HepG2 (cell line): ENCODE results near the gene BCAS4. TPM values are rescaled to one million over a fixed set of nuclear protein-coding genes. Genes with fewer than 3 reads are reported as not detected.

ENCODE experiments used
- ATAC-seq: fragments of 200-7000 bp; cut with Tn5 transposase; 3 replicates; pipeline ENCODE4 v1.9.1; 2020; ENCODE audit warnings: mild to moderate bottlenecking, moderate library complexity
- BruUV-seq: library from RNA; stranded (reverse); fragments of 400-500 nt; replicated peaks from 2 replicates; lab custom pipeline; 2021; lab: Mats Ljungman, UMichigan
- CTCF ChIA-PET: fragments of 300-600 bp; formaldehyde crosslinking; extraction: SDS; loops from one replicate; lab custom pipeline; 2021; ENCODE audit warnings: low total read pairs, inconsistent platforms, low intra/inter-chr PET ratio; lab: Yijun Ruan, JAX
- POLR2A ChIA-PET: fragments of 350-600 bp; sonication (Branson Sonifier 250); formaldehyde crosslinking; loops from one replicate; lab custom pipeline; 2020; ENCODE audit warnings: antibody characterized with exemption, inconsistent platforms; lab: Yijun Ruan, JAX
- DNase-seq: peaks from one replicate; pipeline ENCODE4 v3.0.0-alpha.2; 2015; ENCODE audit warnings: low spot score
- FAIRE-seq: peaks from 3 replicates; lab custom pipeline; 2011; peaks lifted over from hg19 to GRCh38; lab: Jason Lieb, UNC
- H2AFZ ChIP-seq: one replicate; pipeline ENCODE4 v1.6.1; 2011; ENCODE audit warnings: low read length, inconsistent platforms
- H3K27ac ChIP-seq: fragments of 300-600 bp; 3 replicates; pipeline ENCODE4 v1.8.0; 2011; ENCODE audit warnings: mixed run types, mild to moderate bottlenecking, mixed read lengths, low read length, inconsistent platforms; ENCODE audit not compliant: insufficient read depth; ENCODE audit errors: extremely low read length
- H3K27me3 ChIP-seq, 2 experiments: fragments of 200-600 bp in 1 of 2; 2 replicates in 1 of 2; 3 replicates in 1 of 2; pipeline versions ENCODE4 v1.6.0 to v1.8.0; 2011; ENCODE audit warnings: low read length in 2 of 2, mild to moderate bottlenecking in 2 of 2, moderate library complexity in 2 of 2, inconsistent platforms in 1 of 2; ENCODE audit not compliant: insufficient read depth in 2 of 2, control insufficient read depth in 1 of 2
- H3K36me3 ChIP-seq, 2 experiments: fragments of 200-600 bp in 1 of 2; replicated peaks in 1 of 2; 2 replicates in 1 of 2; 3 replicates in 1 of 2; pipeline versions ENCODE4 v1.5.1 to v1.8.0; 2011; ENCODE audit warnings: low read length in 2 of 2, inconsistent platforms in 1 of 2; ENCODE audit not compliant: insufficient read depth in 2 of 2, control insufficient read depth in 1 of 2
- H3K4me1 ChIP-seq: 2 replicates; pipeline ENCODE4 v1.5.1; 2012; ENCODE audit warnings: low read length, inconsistent platforms; ENCODE audit not compliant: insufficient read depth
- H3K4me2 ChIP-seq: 2 replicates; pipeline ENCODE4 v1.6.0; 2011; ENCODE audit warnings: low read depth, low read length, inconsistent platforms
- H3K4me3 ChIP-seq, 3 experiments: fragments of 200-600 bp in 1 of 3; sonication (generic), shearing (Covaris generic) in 1 of 3; replicated peaks in 1 of 3; 2 replicates each; pipeline ENCODE4 v1.5.1; 2011 to 2016; ENCODE audit warnings: low read length in 3 of 3, inconsistent platforms in 2 of 3, low read depth in 2 of 3, mild to moderate bottlenecking in 2 of 3, control low read depth in 1 of 3, mixed read lengths in 1 of 3; ENCODE audit not compliant: insufficient read depth in 1 of 3
- H3K79me2 ChIP-seq: one replicate; pipeline ENCODE4 v1.6.1; 2011; ENCODE audit warnings: low read length, inconsistent platforms; ENCODE audit not compliant: insufficient read depth
- H3K9ac ChIP-seq: 2 replicates; pipeline ENCODE4 v1.6.0; 2011; ENCODE audit warnings: mild to moderate bottlenecking, low read depth, low read length, inconsistent platforms; ENCODE audit not compliant: insufficient read depth
- H3K9me3 ChIP-seq: 2 replicates; pipeline ENCODE4 v1.5.1; 2012; ENCODE audit warnings: mild to moderate bottlenecking, low read length
- H4K20me1 ChIP-seq: 2 replicates; pipeline ENCODE4 v1.6.0; 2011; ENCODE audit warnings: inconsistent platforms, mild to moderate bottlenecking, low read length, moderate library complexity; ENCODE audit not compliant: insufficient read depth
- CC2D1A ChIP-seq: sonication (generic); formaldehyde crosslinking; IDR thresholded peaks from 2 replicates; pipeline ENCODE4 v1.8.1; 2023; ENCODE audit warnings: mild to moderate bottlenecking, missing genetic modification reagents
- DNMT3B ChIP-seq: conservative IDR thresholded peaks from 2 replicates; pipeline ENCODE4 v1.6.1; 2016; ENCODE audit warnings: missing biosample characterization, control low read depth
- MAF1 ChIP-seq: sonication (generic); formaldehyde crosslinking; IDR thresholded peaks from 2 replicates; pipeline ENCODE4 v1.5.0; 2020; ENCODE audit warnings: missing genetic modification reagents, borderline replicate concordance
- NCOA2 ChIP-seq: sonication (generic); formaldehyde crosslinking; IDR thresholded peaks from 2 replicates; pipeline ENCODE4 v1.8.0; 2022; ENCODE audit warnings: inconsistent platforms
- PHF5A ChIP-seq: IDR thresholded peaks from one replicate; pipeline ENCODE4 v1.6.1; 2018; ENCODE audit warnings: low read depth, missing genetic modification reagents; ENCODE audit not compliant: unreplicated experiment
- RFXANK ChIP-seq: IDR thresholded peaks from 2 replicates; pipeline ENCODE4 v1.6.1; 2016
- SRY ChIP-seq: sonication (generic); formaldehyde crosslinking; IDR thresholded peaks from 2 replicates; pipeline ENCODE4 v1.8.0; 2022; ENCODE audit warnings: mild to moderate bottlenecking, missing genetic modification reagents
- TCF7 ChIP-seq: sonication (generic); IDR thresholded peaks from 2 replicates; pipeline ENCODE4 v1.6.1; 2016; ENCODE audit warnings: antibody characterized with exemption, low read depth
- ZBTB7B ChIP-seq: sonication (generic); formaldehyde crosslinking; IDR thresholded peaks from 2 replicates; pipeline ENCODE4 v1.4.0; 2020; ENCODE audit warnings: missing genetic modification reagents
- ZFP1 ChIP-seq: IDR thresholded peaks from 2 replicates; pipeline ENCODE4 v1.6.1; 2016
- ZNF138 ChIP-seq: sonication (generic); formaldehyde crosslinking; IDR thresholded peaks from 2 replicates; pipeline ENCODE4 v1.5.0; 2020; ENCODE audit warnings: mild to moderate bottlenecking, low read depth, missing genetic modification reagents
- ZNF296 ChIP-seq: sonication (generic); formaldehyde crosslinking; conservative IDR thresholded peaks from 2 replicates; pipeline ENCODE4 v1.5.0; 2020; ENCODE audit warnings: mild to moderate bottlenecking, missing genetic modification reagents
- ZNF350 ChIP-seq: sonication (generic); formaldehyde crosslinking; IDR thresholded peaks from 2 replicates; pipeline ENCODE4 v1.4.0; 2020; ENCODE audit warnings: mild to moderate bottlenecking, low read depth, missing genetic modification reagents, borderline replicate concordance
- ZNF367 ChIP-seq: sonication (generic); formaldehyde crosslinking; IDR thresholded peaks from 2 replicates; pipeline ENCODE4 v1.4.0; 2020; ENCODE audit warnings: missing genetic modification reagents, borderline replicate concordance
- ZNF552 ChIP-seq: sonication (generic); formaldehyde crosslinking; IDR thresholded peaks from 2 replicates; pipeline ENCODE4 v1.9.0; 2022; ENCODE audit warnings: missing genetic modification reagents, mild to moderate bottlenecking, borderline replicate concordance
- ZSCAN21 ChIP-seq: sonication (generic); formaldehyde crosslinking; IDR thresholded peaks from 2 replicates; pipeline ENCODE4 v1.8.0; 2022; ENCODE audit warnings: mild to moderate bottlenecking, missing genetic modification reagents, moderate library complexity, borderline replicate concordance
- ZXDC ChIP-seq: sonication (generic); formaldehyde crosslinking; IDR thresholded peaks from 2 replicates; pipeline ENCODE4 v1.5.0; 2020; ENCODE audit warnings: mild to moderate bottlenecking, missing genetic modification reagents
- WGBS: methylation state at CpG from one replicate; pipeline ENCODE4 v1.1.6; 2017; ENCODE audit warnings: low lambda C conversion rate; 5-methylcytosine and 5-hydroxymethylcytosine counted together
- in situ Hi-C: cut with HindIII; loops from 2 replicates; pipeline ENCODE4 v1.10.0; 2017; ENCODE audit warnings: low pct_unique_long_range_greater_than_20kb; ENCODE audit not compliant: extremely low pct_ligation_motif_present
- intact Hi-C: fragments of 100-400 bp; cut with micrococcal nuclease; formaldehyde crosslinking; loops from one replicate; pipeline ENCODE4 v1.10.0; 2022; ENCODE audit not compliant: unreplicated experiment
- polyA plus RNA-seq, 8 experiments: library from polyadenylated mRNA; depleted of rRNA in 3 of 8; stranded (reverse) in 7 of 8; unstranded in 1 of 8; fragments of >200 nt; fragmentation: Illumina TruSeq in 4 of 8; extraction: Trizol in 4 of 8; gene quantifications; 2 replicates each; pipeline versions ENCODE4 v1.2.1 to v1.2.3, GENCODE V29; 2011 to 2016; ENCODE audit warnings: low read depth in 4 of 8, missing spikeins in 1 of 8, mixed read lengths in 1 of 8; ENCODE audit not compliant: insufficient read depth in 1 of 8
- total RNA-seq, 5 experiments: library from RNA; depleted of rRNA; stranded (reverse); fragments of >200 nt; fragmentation: Illumina TruSeq; extraction: Trizol; gene quantifications; 2 replicates each; pipeline ENCODE4 v1.2.3, GENCODE V29; 2016; ENCODE audit warnings: low read depth in 1 of 5
- TF ChIP-seq, protein P1 (sequence below): sonication (generic); formaldehyde crosslinking; IDR thresholded peaks from 2 replicates; pipeline ENCODE4 v1.4.0; 2020; ENCODE audit warnings: mild to moderate bottlenecking, missing genetic modification reagents
- TF ChIP-seq, protein P2 (sequence below): sonication (generic); formaldehyde crosslinking; IDR thresholded peaks from 2 replicates; pipeline ENCODE4 v1.4.0; 2020; ENCODE audit warnings: mild to moderate bottlenecking, low read depth, missing genetic modification reagents

The BCAS4 gene
- total and polyA plus RNA-seq, 2 of the 13 experiments (the other 11 are each of a cell fraction or from before 2014, with no cell fraction given) = 7.2 to 8.0 TPM

DNA sequence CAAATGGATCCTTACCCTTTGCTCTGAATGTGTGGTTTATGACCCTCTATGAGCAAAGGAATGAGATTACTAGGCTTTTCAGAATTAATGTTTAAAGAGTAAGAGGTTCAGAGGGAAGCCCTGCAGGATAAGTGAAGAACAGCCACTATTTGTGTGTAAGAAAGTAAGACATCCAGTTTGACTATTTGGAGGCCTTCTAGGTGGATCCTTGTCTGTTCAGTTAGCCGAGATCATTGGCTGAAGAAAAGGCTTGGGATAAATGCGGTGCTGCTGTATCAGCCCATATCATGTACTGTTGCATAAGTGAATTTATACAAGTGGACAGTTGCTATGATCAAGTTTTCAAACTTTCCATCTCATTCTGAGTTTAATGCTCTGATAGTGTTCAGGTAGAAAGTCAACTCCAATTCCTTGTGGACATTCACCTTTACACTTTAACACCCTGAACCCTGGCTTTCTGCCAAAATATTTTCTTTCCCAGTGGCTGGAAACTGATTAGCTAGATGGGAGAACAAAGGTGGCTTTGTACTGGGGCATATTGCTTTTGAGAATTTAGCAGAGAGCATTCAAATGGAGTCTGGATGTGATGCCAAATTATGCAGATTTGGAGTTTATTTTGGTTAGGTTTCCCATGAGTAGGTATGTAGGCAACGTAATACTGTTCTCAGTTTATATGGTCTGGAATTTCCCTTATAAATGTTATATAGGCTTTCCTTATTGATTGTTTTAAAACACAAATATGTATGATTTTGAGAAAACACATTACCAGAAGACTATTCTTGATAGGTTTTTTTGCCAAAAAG is 48.5 kb upstream of the BCAS4 start:
- CTCF ChIA-PET = no interaction called here
- no peak for TF ChIP-seq ZNF138 (CRISPR knock-in tag)
- TF ChIP-seq CC2D1A (CRISPR knock-in tag) = peak; percentile 95; the same call in 1 of the 2 replicates
- 0 out of 2 replicates have a peak, but pooled peaks have one; percentile 64 for TF ChIP-seq DNMT3B (CRISPR knock-in tag)
- TF ChIP-seq NCOA2 = peak; percentile 89
- TF ChIP-seq ZSCAN21 (CRISPR knock-in tag) = no peak
- no peak for TF ChIP-seq ZFP1 (CRISPR knock-in tag)
- no peak for TF ChIP-seq ZNF367 (CRISPR knock-in tag)
- TF ChIP-seq, protein P1, sequence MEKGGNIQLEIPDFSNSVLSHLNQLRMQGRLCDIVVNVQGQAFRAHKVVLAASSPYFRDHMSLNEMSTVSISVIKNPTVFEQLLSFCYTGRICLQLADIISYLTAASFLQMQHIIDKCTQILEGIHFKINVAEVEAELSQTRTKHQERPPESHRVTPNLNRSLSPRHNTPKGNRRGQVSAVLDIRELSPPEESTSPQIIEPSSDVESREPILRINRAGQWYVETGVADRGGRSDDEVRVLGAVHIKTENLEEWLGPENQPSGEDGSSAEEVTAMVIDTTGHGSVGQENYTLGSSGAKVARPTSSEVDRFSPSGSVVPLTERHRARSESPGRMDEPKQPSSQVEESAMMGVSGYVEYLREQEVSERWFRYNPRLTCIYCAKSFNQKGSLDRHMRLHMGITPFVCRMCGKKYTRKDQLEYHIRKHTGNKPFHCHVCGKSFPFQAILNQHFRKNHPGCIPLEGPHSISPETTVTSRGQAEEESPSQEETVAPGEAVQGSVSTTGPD (CRISPR knock-in tag) = no peak
- no peak for TF ChIP-seq RFXANK
- TF ChIP-seq TCF7 = 0 out of 2 replicates have a peak, but pooled peaks have one; percentile 26
- TF ChIP-seq PHF5A (CRISPR knock-in tag) = peak; percentile 81
- no peak for TF ChIP-seq MAF1 (CRISPR knock-in tag)
- TF ChIP-seq, protein P2, sequence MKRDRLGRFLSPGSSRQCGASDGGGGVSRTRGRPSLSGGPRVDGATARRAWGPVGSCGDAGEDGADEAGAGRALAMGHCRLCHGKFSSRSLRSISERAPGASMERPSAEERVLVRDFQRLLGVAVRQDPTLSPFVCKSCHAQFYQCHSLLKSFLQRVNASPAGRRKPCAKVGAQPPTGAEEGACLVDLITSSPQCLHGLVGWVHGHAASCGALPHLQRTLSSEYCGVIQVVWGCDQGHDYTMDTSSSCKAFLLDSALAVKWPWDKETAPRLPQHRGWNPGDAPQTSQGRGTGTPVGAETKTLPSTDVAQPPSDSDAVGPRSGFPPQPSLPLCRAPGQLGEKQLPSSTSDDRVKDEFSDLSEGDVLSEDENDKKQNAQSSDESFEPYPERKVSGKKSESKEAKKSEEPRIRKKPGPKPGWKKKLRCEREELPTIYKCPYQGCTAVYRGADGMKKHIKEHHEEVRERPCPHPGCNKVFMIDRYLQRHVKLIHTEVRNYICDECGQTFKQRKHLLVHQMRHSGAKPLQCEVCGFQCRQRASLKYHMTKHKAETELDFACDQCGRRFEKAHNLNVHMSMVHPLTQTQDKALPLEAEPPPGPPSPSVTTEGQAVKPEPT (CRISPR knock-in tag) = no peak
- TF ChIP-seq ZNF296 = no peak
- no peak for TF ChIP-seq ZXDC (CRISPR knock-in tag)
- TF ChIP-seq ZNF350 (CRISPR knock-in tag) = no peak
- no peak for TF ChIP-seq SRY (CRISPR knock-in tag)
- TF ChIP-seq ZNF552 (CRISPR knock-in tag) = no peak
- no peak; the same call in 1 of the 2 replicates for TF ChIP-seq ZBTB7B

More for the DNA sequence above, 48.5 kb upstream of the BCAS4 start:
- peak; percentile 99 for DNase-seq
- ATAC-seq = peak; percentile 63
- H2AFZ ChIP-seq = no peak overlapping the region
- H3K4me2 ChIP-seq = peak overlapping the region; percentile 50
- H3K9ac ChIP-seq = peak overlapping the region; percentile 32
- peaks cover 52% of the 10 kb centered on the region for H3K79me2 ChIP-seq
- H3K4me3 ChIP-seq = peak overlapping the region in 1 of 3 experiments; percentile 21; a peak in 1 of 6 replicates
- in situ Hi-C loops (loop anchor here (25.0 kb wide), 1 partner anchor 109 kb away; no protein-coding TSS in a partner anchor), intact Hi-C loops (loop anchor here (1.0 kb wide), 1 partner anchor 120 kb away; no protein-coding TSS in a partner anchor)
- POLR2A ChIA-PET = interaction anchor here (1.0 to 5.0 kb wide), 12 partner anchors 9 to 154 kb away, joined by 3 to 65 read pairs (median 4); partner anchors contain the start of gene PARD6B
- peaks cover 73% of the 10 kb centered on the region for H3K4me1 ChIP-seq
- TSS peak; percentile 9 for BruUV-seq
- H4K20me1 ChIP-seq = no peaks in the 10 kb centered on the region
- WGBS = 26% methylated on average over 3 of the region's 3 CpGs
- H3K27me3 ChIP-seq = no peaks in the 10 kb centered on the region
- H3K27ac ChIP-seq = peak overlapping the region; percentile 78
- no peaks in the 10 kb centered on the region for H3K9me3 ChIP-seq
- peak; percentile 79 for FAIRE-seq
- H3K36me3 ChIP-seq = peaks cover 6 to 25% of the 10 kb centered on the region in 2 experiments
